SIG-M5 (cell line): ENCODE results near the gene OR51B2.

Experiments used
- DNase-seq: peaks from one replicate; lab custom pipeline; 2025; lab: John Stamatoyannopoulos, UW

The OR51B2 gene

DNA sequence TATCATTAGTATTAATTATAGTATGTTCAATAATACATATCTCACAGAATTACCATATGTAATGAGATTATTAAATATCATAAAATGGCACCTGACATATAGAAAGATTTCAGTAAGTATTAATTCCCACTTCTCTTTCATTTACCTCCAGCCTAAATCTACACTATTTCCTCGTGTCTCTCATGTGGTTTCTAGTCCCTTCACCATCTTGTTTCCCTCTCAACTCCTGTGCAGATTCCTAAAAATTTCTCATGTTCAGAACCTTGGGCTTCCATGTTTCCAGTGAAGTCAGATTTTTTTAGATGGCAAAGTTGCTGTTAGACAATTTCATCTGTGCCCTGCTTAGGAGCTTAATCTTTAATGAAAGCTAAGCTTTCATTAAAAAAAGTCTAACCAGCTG, 40.2 kb downstream of the OR51B2 start:
- DNase-seq = no peak

DNA sequence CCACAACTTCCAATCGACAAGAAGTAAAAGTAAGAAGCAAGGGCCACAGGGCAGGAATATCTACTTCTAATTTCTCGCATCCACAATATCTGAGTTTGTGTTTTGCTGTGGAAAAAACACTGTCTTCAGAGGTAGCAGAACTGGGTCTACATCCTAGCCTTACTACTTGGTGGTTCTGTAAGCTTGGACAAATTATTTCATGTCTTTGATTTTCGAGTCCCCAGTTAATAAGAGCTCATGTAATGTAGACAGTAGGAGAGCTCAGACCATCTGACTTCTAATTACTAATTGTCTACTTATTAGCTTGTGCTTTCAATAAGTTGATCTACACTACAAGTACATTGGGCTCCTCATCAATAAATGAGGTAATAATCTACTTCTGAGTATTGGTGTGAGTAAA, 41.0 kb downstream of the OR51B2 start:
- DNase-seq = no peak

DNA sequence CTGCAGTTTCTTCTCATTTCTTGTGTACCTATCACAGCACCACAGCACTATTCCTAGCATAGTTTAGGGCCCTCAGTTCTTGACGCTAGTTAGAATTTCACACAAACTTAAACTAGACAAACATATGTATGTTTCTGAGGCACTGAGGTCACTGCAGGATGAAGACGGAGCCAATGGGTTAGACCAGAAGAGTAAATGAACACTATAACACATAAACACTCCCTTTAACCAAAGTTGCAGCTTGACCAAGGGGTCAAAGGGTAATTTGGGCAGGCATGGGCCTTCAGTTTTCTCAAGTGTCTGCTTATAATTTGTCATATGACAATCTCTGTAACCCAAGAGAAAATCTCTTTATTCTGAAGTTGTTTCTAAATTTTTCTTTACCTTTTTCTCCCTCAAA, 41.5 kb downstream of the OR51B2 start:
- no peak for DNase-seq

DNA sequence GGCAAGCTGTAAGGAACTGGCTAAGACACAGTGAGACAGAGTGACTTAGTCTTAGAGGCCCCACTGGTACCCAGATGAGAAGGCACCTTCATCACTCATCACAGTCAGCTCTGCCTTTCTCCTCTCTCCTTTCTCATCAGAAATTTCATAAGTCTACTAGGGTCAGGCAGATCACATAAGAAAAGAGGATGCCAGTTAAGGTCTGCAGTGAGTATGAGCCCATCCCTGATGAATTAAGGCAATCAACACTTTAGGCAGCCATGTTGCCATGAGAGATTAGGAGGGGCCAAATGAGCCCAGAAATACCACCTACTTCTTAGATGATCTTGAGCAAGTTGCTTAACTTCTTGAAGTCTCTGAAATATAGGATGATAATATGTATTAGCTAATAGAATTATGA, 42.5 kb downstream of the OR51B2 start:
- DNase-seq = no peak

DNA sequence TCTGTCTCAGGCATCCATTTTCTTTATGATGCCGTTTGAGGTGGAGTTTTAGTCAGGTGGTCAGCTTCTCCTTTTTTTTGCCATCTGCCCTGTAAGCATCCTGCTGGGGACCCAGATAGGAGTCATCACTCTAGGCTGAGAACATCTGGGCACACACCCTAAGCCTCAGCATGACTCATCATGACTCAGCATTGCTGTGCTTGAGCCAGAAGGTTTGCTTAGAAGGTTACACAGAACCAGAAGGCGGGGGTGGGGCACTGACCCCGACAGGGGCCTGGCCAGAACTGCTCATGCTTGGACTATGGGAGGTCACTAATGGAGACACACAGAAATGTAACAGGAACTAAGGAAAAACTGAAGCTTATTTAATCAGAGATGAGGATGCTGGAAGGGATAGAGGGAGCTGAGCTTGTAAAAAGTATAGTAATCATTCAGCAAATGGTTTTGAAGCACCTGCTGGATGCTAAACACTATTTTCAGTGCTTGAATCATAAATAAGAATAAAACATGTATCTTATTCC, 43.5 kb downstream of the OR51B2 start:
- DNase-seq = no peak

DNA sequence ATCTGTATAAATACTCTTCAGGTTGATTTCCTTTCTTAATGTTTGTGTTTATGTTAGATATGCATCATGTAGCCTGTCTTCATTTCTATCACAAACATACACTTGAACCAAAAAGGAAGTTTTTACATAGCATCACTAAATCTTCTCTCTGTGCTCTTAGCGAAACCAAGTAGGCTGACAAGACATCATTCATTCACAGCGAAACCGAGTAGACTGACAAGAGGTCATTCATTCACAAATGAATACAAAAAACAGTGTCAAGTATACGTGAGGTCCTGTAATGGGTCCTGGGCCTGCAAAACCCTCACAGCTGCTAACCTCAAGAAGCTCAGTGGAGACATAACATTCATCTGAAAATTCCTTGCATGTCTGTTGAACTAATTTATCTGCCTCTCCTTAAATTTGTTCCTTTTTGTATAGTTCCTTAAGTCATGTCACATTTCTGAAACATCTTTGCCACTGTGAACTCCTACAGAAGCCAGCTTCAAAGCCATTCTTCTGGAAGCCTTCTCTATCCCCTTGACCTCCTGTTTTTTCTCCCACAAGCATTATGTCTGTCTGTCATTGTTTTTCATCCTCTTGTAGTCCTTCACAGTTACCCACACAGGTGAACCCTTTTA, 44.5 kb downstream of the OR51B2 start:
- DNase-seq = no peak

DNA sequence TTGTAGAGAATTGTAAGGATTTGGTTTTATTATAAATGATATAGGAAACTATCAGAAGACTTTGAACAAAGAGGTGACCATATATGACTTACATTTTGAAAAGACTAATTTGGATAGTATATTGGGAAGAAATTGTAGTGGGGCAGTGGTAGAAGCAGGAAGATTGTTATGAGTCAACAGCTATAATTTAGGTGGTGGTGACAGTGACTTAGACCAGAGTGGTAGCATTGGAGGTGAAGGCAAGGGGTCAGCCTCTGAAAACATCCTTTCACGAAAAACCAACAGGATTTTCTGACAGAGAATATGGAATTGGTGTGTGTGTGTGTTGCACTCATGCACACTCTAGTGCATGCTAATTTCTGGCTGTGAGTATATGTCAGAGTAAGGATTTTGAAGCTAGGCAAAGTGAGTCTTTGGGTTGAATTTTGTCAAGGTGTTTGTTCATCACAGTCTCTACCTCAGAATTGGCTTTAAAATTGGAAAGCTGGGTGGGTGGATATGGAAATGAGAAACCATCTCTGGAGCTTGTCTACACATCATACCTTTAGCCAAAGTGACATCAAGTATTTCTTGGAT, 46.2 kb downstream of the OR51B2 start:
- DNase-seq = no peak

DNA sequence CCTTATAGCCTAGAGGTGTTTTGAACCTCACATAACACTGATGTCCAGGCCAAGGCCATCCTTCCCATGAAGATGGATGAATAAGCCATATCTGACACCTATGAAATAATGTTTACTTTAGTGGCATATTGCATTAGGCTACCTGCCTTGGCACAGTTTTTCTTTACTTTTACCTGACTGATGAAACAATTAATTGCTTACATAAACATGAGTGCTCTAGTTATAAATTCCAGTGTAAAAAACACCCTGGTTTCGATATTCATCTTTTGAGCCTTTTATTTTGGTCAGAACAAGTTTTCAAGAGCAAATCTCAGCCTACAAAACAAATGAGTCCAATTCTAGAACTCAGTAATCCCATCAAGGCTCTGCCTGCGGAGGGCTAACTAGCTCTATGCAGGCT, 47.4 kb downstream of the OR51B2 start:
- no peak for DNase-seq

DNA sequence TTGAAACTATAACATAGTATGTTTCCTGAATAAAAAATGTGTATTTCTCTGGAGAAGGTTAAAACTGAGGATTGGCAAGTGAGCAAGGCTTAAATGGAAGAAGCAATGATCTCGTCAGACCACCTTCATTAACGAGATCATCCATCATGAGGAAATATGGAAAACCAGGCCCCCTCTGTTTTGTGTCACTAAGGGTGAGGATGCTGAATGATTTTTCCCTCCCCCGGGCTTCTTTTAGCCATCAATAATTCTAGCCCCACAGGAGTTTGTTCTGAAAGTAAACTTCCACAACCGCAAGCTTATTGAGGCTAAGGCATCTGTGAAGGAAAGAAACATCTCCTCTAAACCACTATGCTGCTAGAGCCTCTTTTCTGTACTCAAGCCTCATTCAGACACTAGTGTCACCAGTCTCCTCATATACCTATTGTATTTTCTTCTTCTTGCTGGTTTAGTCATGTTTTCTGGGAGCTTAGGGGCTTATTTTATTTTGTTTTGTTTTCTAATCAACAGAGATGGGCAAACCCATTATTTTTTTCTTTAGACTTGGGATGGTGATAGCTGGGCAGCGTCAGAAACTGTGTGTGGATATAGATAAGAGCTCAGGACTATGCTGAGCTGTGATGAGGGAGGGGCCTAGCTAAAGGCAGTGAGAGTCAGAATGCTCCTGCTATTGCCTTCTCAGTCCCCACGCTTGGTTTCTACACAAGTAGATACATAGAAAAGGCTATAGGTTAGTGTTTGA, 48.6 kb downstream of the OR51B2 start:
- no peak for DNase-seq

DNA sequence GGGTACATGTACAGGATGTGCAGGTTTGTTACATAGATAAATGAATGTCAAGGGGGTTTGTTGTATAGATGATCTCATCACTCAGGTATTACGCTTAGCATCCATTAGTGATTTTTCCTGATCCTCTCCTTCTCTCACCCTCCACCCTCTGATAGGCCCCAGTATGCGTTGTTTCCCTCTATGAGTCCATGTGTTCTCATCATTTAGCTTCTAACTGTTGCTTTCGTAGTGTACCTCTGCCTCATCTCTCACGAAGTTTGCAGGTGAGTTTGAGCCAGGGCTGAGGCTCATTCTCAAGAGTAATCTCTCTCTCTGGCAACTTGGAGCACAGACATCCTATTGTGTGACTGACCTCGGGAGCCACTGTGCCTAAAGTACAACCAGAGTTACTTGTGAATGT, 49.7 kb downstream of the OR51B2 start:
- DNase-seq = no peak
